ENCODE measurements around the gene ANGPT4. TPM values are rescaled to one million over a fixed set of nuclear protein-coding genes. Genes with fewer than 3 reads are reported as not detected.

Gene ANGPT4
- total RNA-seq, 5 donors from 2014 or later (not counting 1 experiment from before 2014, with no cell fraction given) = not detected

GRCh38 chr20:952196-952795 is 36.2 kb upstream of the ANGPT4 start:
- H3K9me3 Mint-ChIP-seq = no peaks in the 10 kb centered on the region
- no peak for ATAC-seq (replicated peaks in 1 of 4)
- no peak for DNase-seq
- no peaks in the 10 kb centered on the region for H3K36me3 ChIP-seq (ENCODE audit: control insufficient read depth in 2 of 2, extremely low read depth in 1 of 2, insufficient read depth in 1 of 2, low read length in 1 of 2)
- peaks cover 2 to 7% (median 4%) of the 10 kb centered on the region in 3 donors for H3K4me1 Mint-ChIP-seq
- no peak overlapping the region for H3K4me3 Mint-ChIP-seq
- POLR2A ChIA-PET = no interaction called here
- H3K36me3 Mint-ChIP-seq = no peaks in the 10 kb centered on the region
- CTCF ChIA-PET = interaction anchor here in 1 of 2 donors (0.9 kb wide), 1 partner anchor 134 kb away, joined by 3 read pairs; no protein-coding TSS in a partner anchor
- no peak overlapping the region for H3K27ac ChIP-seq (ENCODE audit: low read length)
- H3K4me3 ChIP-seq (ENCODE audit: control insufficient read depth in 1 of 2, extremely low read depth in 1 of 2, low read length in 1 of 2) = no peak overlapping the region
- peaks cover 0 to 5% of the 10 kb centered on the region in 2 experiments for H3K4me1 ChIP-seq (ENCODE audit: control insufficient read depth in 1 of 2, extremely low read depth in 1 of 2, insufficient read depth in 2 of 2, low read length in 2 of 2)
- no peaks in the 10 kb centered on the region for H3K9me3 ChIP-seq
- H3K27me3 Mint-ChIP-seq = peaks cover 25 to 56% of the 10 kb centered on the region in 2 donors
- H3K27ac Mint-ChIP-seq = no peak overlapping the region
- H3K27me3 ChIP-seq (replicated peaks in 1 of 2; ENCODE audit: control insufficient read depth in 2 of 2, extremely low read depth in 1 of 2, insufficient read depth in 2 of 2, low read length in 1 of 2) = peaks cover 0 to 45% of the 10 kb centered on the region in 2 experiments
- 74% methylated on average over 7 of the region's 8 CpGs for WGBS (ENCODE audit: insufficient coverage)

- Mint-ChIP-seq H3K9me3 (no peaks in the 10 kb centered on the region), H3K27me3 (peaks cover 25 to 57% of the 10 kb centered on the region in 2 donors), H3K36me3 (no peaks in the 10 kb centered on the region), H3K27ac (no peak overlapping the region), H3K4me3 (no peak overlapping the region), H3K4me1 (peaks cover 2 to 6% (median 4%) of the 10 kb centered on the region in 3 donors)
- Histone ChIP-seq H3K27me3 (replicated peaks in 1 of 2; ENCODE audit: control insufficient read depth in 2 of 2, extremely low read depth in 1 of 2, insufficient read depth in 2 of 2, low read length in 1 of 2) (peaks cover 0 to 48% of the 10 kb centered on the region in 2 experiments), H3K27ac (ENCODE audit: low read length) (no peak overlapping the region), H3K36me3 (ENCODE audit: control insufficient read depth in 2 of 2, extremely low read depth in 1 of 2, insufficient read depth in 1 of 2, low read length in 1 of 2) (no peaks in the 10 kb centered on the region), H3K4me1 (ENCODE audit: control insufficient read depth in 1 of 2, extremely low read depth in 1 of 2, insufficient read depth in 2 of 2, low read length in 2 of 2) (peaks cover 0 to 5% of the 10 kb centered on the region in 2 experiments), H3K4me3 (ENCODE audit: control insufficient read depth in 1 of 2, extremely low read depth in 1 of 2, low read length in 1 of 2) (no peak overlapping the region), H3K9me3 (no peaks in the 10 kb centered on the region)
- ChIA-PET POLR2A (no interaction called here), CTCF (interaction anchor here in 1 of 2 donors (0.7 kb wide), 1 partner anchor 145 kb away, joined by 3 read pairs; no protein-coding TSS in a partner anchor)
- no peak for DNase-seq
- 83% methylated on average over 16 of the region's 21 CpGs for WGBS (ENCODE audit: insufficient coverage)
- no peak for ATAC-seq (replicated peaks in 1 of 4)
Observed at GRCh38 chr20:951384-952169, 35.4 kb upstream of the ANGPT4 start.

- Histone ChIP-seq H3K4me1 (ENCODE audit: control insufficient read depth in 1 of 2, extremely low read depth in 1 of 2, insufficient read depth in 2 of 2, low read length in 2 of 2) (no peaks in the 10 kb centered on the region), H3K9me3 (no peaks in the 10 kb centered on the region), H3K4me3 (ENCODE audit: control insufficient read depth in 1 of 2, extremely low read depth in 1 of 2, low read length in 1 of 2) (no peak overlapping the region), H3K27ac (ENCODE audit: low read length) (no peak overlapping the region), H3K27me3 (replicated peaks in 1 of 2; ENCODE audit: control insufficient read depth in 2 of 2, extremely low read depth in 1 of 2, insufficient read depth in 2 of 2, low read length in 1 of 2) (peaks cover 0 to 48% of the 10 kb centered on the region in 2 experiments), H3K36me3 (ENCODE audit: control insufficient read depth in 2 of 2, extremely low read depth in 1 of 2, insufficient read depth in 1 of 2, low read length in 1 of 2) (no peaks in the 10 kb centered on the region)
- ATAC-seq (replicated peaks in 1 of 4) (no peak), DNase-seq (no peak)
- H3K9me3 Mint-ChIP-seq = no peaks in the 10 kb centered on the region
- H3K27me3 Mint-ChIP-seq = peaks cover 25 to 49% of the 10 kb centered on the region in 2 donors
- H3K27ac Mint-ChIP-seq = no peak overlapping the region
- CTCF ChIA-PET = no interaction called here
- no peaks in the 10 kb centered on the region for H3K4me1 Mint-ChIP-seq
- 83% methylated on average over 5 of the region's 7 CpGs for WGBS (ENCODE audit: insufficient coverage)
- H3K4me3 Mint-ChIP-seq = no peak overlapping the region
- H3K36me3 Mint-ChIP-seq = no peaks in the 10 kb centered on the region
- POLR2A ChIA-PET = no interaction called here
Observed at GRCh38 chr20:949717-950116, 33.6 kb upstream of the ANGPT4 start.

GRCh38 chr20:946826-947225 is 30.7 kb upstream of the ANGPT4 start:
- Histone ChIP-seq H3K27ac (ENCODE audit: low read length) (no peak overlapping the region), H3K27me3 (replicated peaks in 1 of 2; ENCODE audit: control insufficient read depth in 2 of 2, extremely low read depth in 1 of 2, insufficient read depth in 2 of 2, low read length in 1 of 2) (peaks cover 0 to 30% of the 10 kb centered on the region in 2 experiments), H3K4me3 (ENCODE audit: control insufficient read depth in 1 of 2, extremely low read depth in 1 of 2, low read length in 1 of 2) (no peak overlapping the region), H3K36me3 (ENCODE audit: control insufficient read depth in 2 of 2, extremely low read depth in 1 of 2, insufficient read depth in 1 of 2, low read length in 1 of 2) (no peaks in the 10 kb centered on the region), H3K4me1 (ENCODE audit: control insufficient read depth in 1 of 2, extremely low read depth in 1 of 2, insufficient read depth in 2 of 2, low read length in 2 of 2) (no peaks in the 10 kb centered on the region), H3K9me3 (no peaks in the 10 kb centered on the region)
- Mint-ChIP-seq H3K36me3 (no peaks in the 10 kb centered on the region), H3K4me3 (no peak overlapping the region), H3K27ac (no peak overlapping the region), H3K9me3 (no peaks in the 10 kb centered on the region), H3K4me1 (no peaks in the 10 kb centered on the region), H3K27me3 (peaks cover 19 to 39% of the 10 kb centered on the region in 2 donors)
- ChIA-PET POLR2A (no interaction called here), CTCF (no interaction called here)
- ATAC-seq (replicated peaks in 1 of 4) (no peak), DNase-seq (peak in 1 of 35 experiments; percentile 7)
- no CpG with 5 or more reads among the region's 8 CpGs for WGBS (ENCODE audit: insufficient coverage)

- no peak for ATAC-seq (replicated peaks in 1 of 4)
- POLR2A ChIA-PET = no interaction called here
- Histone ChIP-seq H3K27ac (ENCODE audit: low read length) (no peak overlapping the region), H3K27me3 (replicated peaks in 1 of 2; ENCODE audit: control insufficient read depth in 2 of 2, extremely low read depth in 1 of 2, insufficient read depth in 2 of 2, low read length in 1 of 2) (peaks cover 0 to 30% of the 10 kb centered on the region in 2 experiments), H3K9me3 (no peaks in the 10 kb centered on the region), H3K4me3 (ENCODE audit: control insufficient read depth in 1 of 2, extremely low read depth in 1 of 2, low read length in 1 of 2) (no peak overlapping the region), H3K36me3 (ENCODE audit: control insufficient read depth in 2 of 2, extremely low read depth in 1 of 2, insufficient read depth in 1 of 2, low read length in 1 of 2) (no peaks in the 10 kb centered on the region), H3K4me1 (ENCODE audit: control insufficient read depth in 1 of 2, extremely low read depth in 1 of 2, insufficient read depth in 2 of 2, low read length in 2 of 2) (no peaks in the 10 kb centered on the region)
- CTCF ChIA-PET = no interaction called here
- no peak overlapping the region for H3K4me3 Mint-ChIP-seq
- 97% methylated on average over 11 of the region's 13 CpGs for WGBS (ENCODE audit: insufficient coverage)
- no peak overlapping the region for H3K27ac Mint-ChIP-seq
- no peaks in the 10 kb centered on the region for H3K4me1 Mint-ChIP-seq
- no peak for DNase-seq
- H3K36me3 Mint-ChIP-seq = no peaks in the 10 kb centered on the region
- no peaks in the 10 kb centered on the region for H3K9me3 Mint-ChIP-seq
- H3K27me3 Mint-ChIP-seq = peaks cover 15 to 35% of the 10 kb centered on the region in 2 donors
Observed at GRCh38 chr20:945841-946240, 29.7 kb upstream of the ANGPT4 start.

GRCh38 chr20:944774-945410 is 28.8 kb upstream of the ANGPT4 start:
- peaks cover 0 to 32% of the 10 kb centered on the region in 2 experiments for H3K27me3 ChIP-seq (replicated peaks in 1 of 2; ENCODE audit: control insufficient read depth in 2 of 2, extremely low read depth in 1 of 2, insufficient read depth in 2 of 2, low read length in 1 of 2)
- Mint-ChIP-seq H3K9me3 (no peaks in the 10 kb centered on the region), H3K4me1 (no peaks in the 10 kb centered on the region), H3K36me3 (no peaks in the 10 kb centered on the region), H3K27ac (no peak overlapping the region), H3K4me3 (no peak overlapping the region), H3K27me3 (peaks cover 18 to 29% of the 10 kb centered on the region in 2 donors)
- 78% methylated on average over 8 of the region's 13 CpGs for WGBS (ENCODE audit: insufficient coverage)
- no peaks in the 10 kb centered on the region for H3K9me3 ChIP-seq
- no peak overlapping the region for H3K27ac ChIP-seq (ENCODE audit: low read length)
- DNase-seq = peak in 2 of 35 experiments; percentile 6 to 20
- H3K4me1 ChIP-seq (ENCODE audit: control insufficient read depth in 1 of 2, extremely low read depth in 1 of 2, insufficient read depth in 2 of 2, low read length in 2 of 2) = no peaks in the 10 kb centered on the region
- ChIA-PET POLR2A (no interaction called here), CTCF (no interaction called here)
- H3K4me3 ChIP-seq (ENCODE audit: control insufficient read depth in 1 of 2, extremely low read depth in 1 of 2, low read length in 1 of 2) = no peak overlapping the region
- no peaks in the 10 kb centered on the region for H3K36me3 ChIP-seq (ENCODE audit: control insufficient read depth in 2 of 2, extremely low read depth in 1 of 2, insufficient read depth in 1 of 2, low read length in 1 of 2)
- no peak for ATAC-seq (replicated peaks in 1 of 4)

Measured in T-cell (primary cell).